ENCODE results near the gene SP2.
"Not testable (repeated sequence)": the region's sequence is repeated elsewhere in the genome, so short reads cannot be mapped to it uniquely, and the experiment has no call there.

The SP2 gene

GRCh38 chr17:47918991-47919390 lies 23.0 kb downstream of the SP2 start:
- H3K27me3 ChIP-seq (ENCODE audit: control insufficient read depth in 3 of 3, insufficient read depth in 3 of 3, low read depth in 1 of 3, low read length in 3 of 3) = no peaks in the 10 kb centered on the region
- H2BK120ac ChIP-seq (ENCODE audit: low read depth, low read length) = no peak overlapping the region
- H3K4me3 ChIP-seq (ENCODE audit: low read length in 2 of 2) = no peak overlapping the region
- no peak overlapping the region for H4K8ac ChIP-seq (ENCODE audit: low read depth, low read length)
- H2BK12ac ChIP-seq (ENCODE audit: low read length) = no peak overlapping the region
- H4K91ac ChIP-seq (ENCODE audit: low read depth, low read length, poor library complexity) = no peak overlapping the region
- H3K79me1 ChIP-seq (ENCODE audit: low read depth, low read length) = peaks cover 2% of the 10 kb centered on the region
- no peak overlapping the region for H3K9ac ChIP-seq (ENCODE audit: low read depth, low read length, poor library complexity)
- no peak overlapping the region for H3K4ac ChIP-seq (ENCODE audit: low read length)
- WGBS, 2 donors (ENCODE audit: extremely low coverage in 2 of 2, insufficient read length in 2 of 2, insufficient replicate concordance in 1 of 2) = no CpG with 5 or more reads among the region's 2 CpGs
- no peak overlapping the region for H3K18ac ChIP-seq (ENCODE audit: low read length)
- no peak for DNase-seq (ENCODE audit: low spot score)
- no peak overlapping the region for H3K27ac ChIP-seq (replicated peaks; ENCODE audit: low read length)
- H3K23ac ChIP-seq (ENCODE audit: low read depth, low read length, poor library complexity) = no peak overlapping the region
- no peak overlapping the region for H2BK5ac ChIP-seq (ENCODE audit: low read length)
- H2AFZ ChIP-seq (ENCODE audit: low read length) = no peak overlapping the region
- H3K14ac ChIP-seq (ENCODE audit: low read length) = no peak overlapping the region
- peaks cover 20 to 68% of the 10 kb centered on the region in 2 donors for H3K36me3 ChIP-seq (replicated peaks in 1 of 2; ENCODE audit: control insufficient read depth in 2 of 2, insufficient read depth in 2 of 2, low read length in 2 of 2)
- no peaks in the 10 kb centered on the region for H3K9me3 ChIP-seq (replicated peaks in 1 of 2; ENCODE audit: control insufficient read depth in 2 of 2, insufficient read depth in 1 of 2, low read depth in 1 of 2, low read length in 2 of 2)
- no peak overlapping the region for H2BK15ac ChIP-seq (ENCODE audit: low read length)
- no peak overlapping the region for H2AK5ac ChIP-seq (ENCODE audit: low read depth, low read length)
- H3K4me1 ChIP-seq (ENCODE audit: control insufficient read depth in 2 of 2, insufficient read depth in 1 of 2, low read depth in 1 of 2, low read length in 2 of 2) = no peaks in the 10 kb centered on the region
- no peak overlapping the region for H3K4me2 ChIP-seq (ENCODE audit: insufficient read depth, low read length, poor library complexity, severe bottlenecking)

- H3K9ac ChIP-seq (ENCODE audit: low read depth, low read length, poor library complexity); H2BK120ac ChIP-seq (ENCODE audit: low read depth, low read length); H3K23ac ChIP-seq (ENCODE audit: low read depth, low read length, poor library complexity); H4K91ac ChIP-seq (ENCODE audit: low read depth, low read length, poor library complexity); H2BK12ac ChIP-seq (ENCODE audit: low read length); H3K4me3 ChIP-seq (ENCODE audit: low read length in 2 of 2); DNase-seq (ENCODE audit: low spot score); H4K8ac ChIP-seq (ENCODE audit: low read depth, low read length); H2AK5ac ChIP-seq (ENCODE audit: low read depth, low read length); H3K9me3 ChIP-seq (replicated peaks in 1 of 2; ENCODE audit: control insufficient read depth in 2 of 2, insufficient read depth in 1 of 2, low read depth in 1 of 2, low read length in 2 of 2); H2AFZ ChIP-seq (ENCODE audit: low read length); H3K18ac ChIP-seq (ENCODE audit: low read length); H2BK15ac ChIP-seq (ENCODE audit: low read length); H3K27ac ChIP-seq (replicated peaks; ENCODE audit: low read length); H3K4ac ChIP-seq (ENCODE audit: low read length); H3K4me2 ChIP-seq (ENCODE audit: insufficient read depth, low read length, poor library complexity, severe bottlenecking); H3K79me1 ChIP-seq (ENCODE audit: low read depth, low read length); H3K14ac ChIP-seq (ENCODE audit: low read length); H2BK5ac ChIP-seq (ENCODE audit: low read length); H3K4me1 ChIP-seq (ENCODE audit: control insufficient read depth in 2 of 2, insufficient read depth in 1 of 2, low read depth in 1 of 2, low read length in 2 of 2); H3K27me3 ChIP-seq (ENCODE audit: control insufficient read depth in 3 of 3, insufficient read depth in 3 of 3, low read depth in 1 of 3, low read length in 3 of 3): not testable (repeated sequence)
- peaks cover 22 to 77% of the 10 kb centered on the region in 2 donors for H3K36me3 ChIP-seq (replicated peaks in 1 of 2; ENCODE audit: control insufficient read depth in 2 of 2, insufficient read depth in 2 of 2, low read length in 2 of 2)
- WGBS, 2 donors (ENCODE audit: extremely low coverage in 2 of 2, insufficient read length in 2 of 2, insufficient replicate concordance in 1 of 2) = no CpG with 5 or more reads among the region's 14 CpGs
Observed at GRCh38 chr17:47919889-47920288, 23.9 kb downstream of the SP2 start.

GRCh38 chr17:47924785-47925677 lies 29.0 kb downstream of the SP2 start:
- no peak overlapping the region for H2AFZ ChIP-seq (ENCODE audit: low read length)
- no peak overlapping the region for H3K14ac ChIP-seq (ENCODE audit: low read length)
- H3K36me3 ChIP-seq (replicated peaks in 1 of 2; ENCODE audit: control insufficient read depth in 2 of 2, insufficient read depth in 2 of 2, low read length in 2 of 2) = peaks cover 26 to 88% of the 10 kb centered on the region in 2 donors
- no peak overlapping the region for H2BK15ac ChIP-seq (ENCODE audit: low read length)
- H2BK5ac ChIP-seq (ENCODE audit: low read length) = no peak overlapping the region
- H3K4me2 ChIP-seq (ENCODE audit: insufficient read depth, low read length, poor library complexity, severe bottlenecking) = no peak overlapping the region
- no peaks in the 10 kb centered on the region for H3K79me1 ChIP-seq (ENCODE audit: low read depth, low read length)
- H3K9ac ChIP-seq (ENCODE audit: low read depth, low read length, poor library complexity) = no peak overlapping the region
- H2AK5ac ChIP-seq (ENCODE audit: low read depth, low read length) = no peak overlapping the region
- H3K4ac ChIP-seq (ENCODE audit: low read length) = no peak overlapping the region
- H4K91ac ChIP-seq (ENCODE audit: low read depth, low read length, poor library complexity) = no peak overlapping the region
- H2BK12ac ChIP-seq (ENCODE audit: low read length) = no peak overlapping the region
- no peak overlapping the region for H3K23ac ChIP-seq (ENCODE audit: low read depth, low read length, poor library complexity)
- no peak overlapping the region for H4K8ac ChIP-seq (ENCODE audit: low read depth, low read length)
- H3K4me3 ChIP-seq (ENCODE audit: low read length in 2 of 2) = no peak overlapping the region
- no peaks in the 10 kb centered on the region for H3K4me1 ChIP-seq (ENCODE audit: control insufficient read depth in 2 of 2, insufficient read depth in 1 of 2, low read depth in 1 of 2, low read length in 2 of 2)
- no peak overlapping the region for H3K27ac ChIP-seq (replicated peaks; ENCODE audit: low read length)
- no peaks in the 10 kb centered on the region for H3K27me3 ChIP-seq (ENCODE audit: control insufficient read depth in 3 of 3, insufficient read depth in 3 of 3, low read depth in 1 of 3, low read length in 3 of 3)
- H2BK120ac ChIP-seq (ENCODE audit: low read depth, low read length) = no peak overlapping the region
- no peak overlapping the region for H3K18ac ChIP-seq (ENCODE audit: low read length)
- WGBS, 2 donors (ENCODE audit: extremely low coverage in 2 of 2, insufficient read length in 2 of 2, insufficient replicate concordance in 1 of 2) = no CpG with 5 or more reads among the region's 23 CpGs
- no peak for DNase-seq (ENCODE audit: low spot score)
- H3K9me3 ChIP-seq (replicated peaks in 1 of 2; ENCODE audit: control insufficient read depth in 2 of 2, insufficient read depth in 1 of 2, low read depth in 1 of 2, low read length in 2 of 2) = no peaks in the 10 kb centered on the region

- no peak overlapping the region for H2BK120ac ChIP-seq (ENCODE audit: low read depth, low read length)
- H3K27ac ChIP-seq (replicated peaks; ENCODE audit: low read length) = no peak overlapping the region
- H4K91ac ChIP-seq (ENCODE audit: low read depth, low read length, poor library complexity) = no peak overlapping the region
- no peak overlapping the region for H2BK12ac ChIP-seq (ENCODE audit: low read length)
- H3K14ac ChIP-seq (ENCODE audit: low read length) = no peak overlapping the region
- H3K4ac ChIP-seq (ENCODE audit: low read length) = no peak overlapping the region
- WGBS, 2 donors (ENCODE audit: extremely low coverage in 2 of 2, insufficient read length in 2 of 2, insufficient replicate concordance in 1 of 2) = no CpG with 5 or more reads among the region's 3 CpGs
- H2AK5ac ChIP-seq (ENCODE audit: low read depth, low read length) = no peak overlapping the region
- H3K36me3 ChIP-seq (replicated peaks in 1 of 2; ENCODE audit: control insufficient read depth in 2 of 2, insufficient read depth in 2 of 2, low read length in 2 of 2) = peaks cover 28 to 94% of the 10 kb centered on the region in 2 donors
- H2BK5ac ChIP-seq (ENCODE audit: low read length) = no peak overlapping the region
- H3K4me1 ChIP-seq (ENCODE audit: control insufficient read depth in 2 of 2, insufficient read depth in 1 of 2, low read depth in 1 of 2, low read length in 2 of 2) = no peaks in the 10 kb centered on the region
- no peaks in the 10 kb centered on the region for H3K9me3 ChIP-seq (replicated peaks in 1 of 2; ENCODE audit: control insufficient read depth in 2 of 2, insufficient read depth in 1 of 2, low read depth in 1 of 2, low read length in 2 of 2)
- H3K9ac ChIP-seq (ENCODE audit: low read depth, low read length, poor library complexity) = no peak overlapping the region
- H2AFZ ChIP-seq (ENCODE audit: low read length) = no peak overlapping the region
- H3K27me3 ChIP-seq (ENCODE audit: control insufficient read depth in 3 of 3, insufficient read depth in 3 of 3, low read depth in 1 of 3, low read length in 3 of 3) = no peaks in the 10 kb centered on the region
- H3K79me1 ChIP-seq (ENCODE audit: low read depth, low read length) = no peaks in the 10 kb centered on the region
- H2BK15ac ChIP-seq (ENCODE audit: low read length) = no peak overlapping the region
- H4K8ac ChIP-seq (ENCODE audit: low read depth, low read length) = no peak overlapping the region
- no peak overlapping the region for H3K18ac ChIP-seq (ENCODE audit: low read length)
- DNase-seq (ENCODE audit: low spot score) = no peak
- no peak overlapping the region for H3K4me3 ChIP-seq (ENCODE audit: low read length in 2 of 2)
- H3K23ac ChIP-seq (ENCODE audit: low read depth, low read length, poor library complexity) = no peak overlapping the region
- no peak overlapping the region for H3K4me2 ChIP-seq (ENCODE audit: insufficient read depth, low read length, poor library complexity, severe bottlenecking)
Observed at GRCh38 chr17:47925678-47925988, 29.6 kb downstream of the SP2 start.
